GM18870 (cell line): ENCODE data around the gene ZRANB2.

Experiments
- ATAC-seq: cut with Tn5 transposase; IDR thresholded peaks from one replicate; pipeline ENCODE4 v1.9.1; 2021; ENCODE audit warnings: moderate library complexity; ENCODE audit not compliant: unreplicated experiment

The ZRANB2 gene

DNA sequence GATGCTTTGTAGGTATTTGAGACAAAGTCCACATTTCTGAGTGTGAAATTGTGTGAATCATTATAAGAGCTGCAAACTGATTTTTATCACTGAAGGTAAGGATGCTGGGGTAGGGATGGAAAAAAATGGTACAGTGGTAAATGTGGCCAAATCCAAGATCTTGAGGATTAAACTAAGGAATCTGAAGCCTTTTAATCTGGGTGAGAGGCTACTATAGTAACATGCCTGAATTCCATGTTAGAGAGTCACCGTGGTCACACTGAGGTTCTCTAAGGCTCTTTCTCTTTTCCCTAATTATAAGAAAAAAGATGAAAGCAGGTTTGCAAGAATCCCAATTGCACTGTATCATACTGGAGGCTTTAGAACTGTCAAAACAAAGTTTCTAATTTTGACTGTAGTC lies 50.8 kb downstream of the ZRANB2 start:
- no peak for ATAC-seq

DNA sequence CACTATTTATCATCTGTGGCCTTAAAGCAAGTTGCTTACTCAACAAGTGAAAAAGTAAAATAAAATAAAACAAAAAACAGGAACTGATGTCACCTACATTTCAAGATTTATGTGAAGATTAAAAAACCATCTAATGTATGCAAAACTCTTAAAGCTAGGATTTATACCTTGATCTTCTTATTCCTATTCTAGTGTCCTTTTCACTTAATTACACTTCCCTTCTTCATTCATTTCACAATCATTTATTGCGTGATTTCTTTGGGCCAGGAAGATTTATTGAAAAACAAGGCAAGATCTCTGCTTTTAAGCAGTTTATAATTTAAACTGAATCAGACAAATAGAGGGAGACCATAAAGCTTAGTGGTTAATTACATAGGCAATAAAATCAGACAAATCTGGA lies 51.9 kb downstream of the ZRANB2 start:
- ATAC-seq = no peak

DNA sequence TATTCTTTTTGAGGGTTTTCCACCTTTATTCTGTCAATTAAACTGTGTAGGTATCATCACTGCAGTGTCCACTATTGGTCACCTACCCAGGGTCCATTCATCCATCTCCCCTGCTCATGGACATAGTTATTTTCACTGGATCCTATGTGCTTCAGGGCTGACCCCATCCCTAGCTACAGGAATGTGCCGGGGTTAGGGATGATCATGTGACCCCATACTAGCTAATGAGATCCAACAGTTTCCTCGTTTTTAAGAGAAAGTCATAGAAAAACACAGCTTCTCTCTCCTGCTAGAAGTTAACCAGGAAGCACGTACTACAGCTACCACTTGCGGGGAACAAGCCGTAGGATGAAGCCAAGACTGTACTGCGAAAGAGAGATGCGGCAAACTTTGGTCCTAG lies 52.8 kb downstream of the ZRANB2 start:
- no peak for ATAC-seq

- ATAC-seq = no peak
These were observed 54.7 kb downstream of the ZRANB2 start for GRCh38 chr1:71026093-71026492.

GRCh38 chr1:71023515-71023914 lies 57.3 kb downstream of the ZRANB2 start:
- ATAC-seq = no peak

GRCh38 chr1:71019233-71019969 lies 61.4 kb downstream of the ZRANB2 start:
- no peak for ATAC-seq

GRCh38 chr1:71018791-71019190 lies 62.0 kb downstream of the ZRANB2 start:
- ATAC-seq = no peak

- no peak for ATAC-seq
These were observed 65.1 kb downstream of the ZRANB2 start for GRCh38 chr1:71015745-71016144.

DNA sequence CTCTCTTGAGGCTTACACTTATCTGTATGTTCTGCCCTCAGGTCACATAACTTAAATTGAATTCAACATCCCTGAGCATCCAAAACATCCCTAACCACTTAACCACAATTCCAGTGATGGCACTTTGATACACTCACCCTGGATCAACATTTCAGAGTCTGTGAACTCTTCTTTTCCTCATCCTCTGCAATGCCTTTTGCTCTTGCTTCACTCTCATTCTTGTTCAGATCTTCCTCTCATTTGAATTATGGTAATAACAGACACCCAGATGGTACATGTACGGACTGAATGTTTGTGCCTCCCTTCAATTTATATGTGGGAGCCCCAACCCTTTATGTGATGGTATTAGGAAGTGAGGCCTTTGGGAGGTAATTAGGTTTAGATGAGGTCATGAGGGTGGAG lies 66.7 kb downstream of the ZRANB2 start:
- ATAC-seq = no peak
